HG03280 (cell line): ENCODE data around the gene TSPAN18.

Experiments used
- ATAC-seq: cut with Tn5 transposase; IDR thresholded peaks from one replicate; pipeline ENCODE4 v1.9.1; 2021; ENCODE audit warnings: mild to moderate bottlenecking, moderate library complexity; ENCODE audit not compliant: unreplicated experiment

The TSPAN18 gene

DNA sequence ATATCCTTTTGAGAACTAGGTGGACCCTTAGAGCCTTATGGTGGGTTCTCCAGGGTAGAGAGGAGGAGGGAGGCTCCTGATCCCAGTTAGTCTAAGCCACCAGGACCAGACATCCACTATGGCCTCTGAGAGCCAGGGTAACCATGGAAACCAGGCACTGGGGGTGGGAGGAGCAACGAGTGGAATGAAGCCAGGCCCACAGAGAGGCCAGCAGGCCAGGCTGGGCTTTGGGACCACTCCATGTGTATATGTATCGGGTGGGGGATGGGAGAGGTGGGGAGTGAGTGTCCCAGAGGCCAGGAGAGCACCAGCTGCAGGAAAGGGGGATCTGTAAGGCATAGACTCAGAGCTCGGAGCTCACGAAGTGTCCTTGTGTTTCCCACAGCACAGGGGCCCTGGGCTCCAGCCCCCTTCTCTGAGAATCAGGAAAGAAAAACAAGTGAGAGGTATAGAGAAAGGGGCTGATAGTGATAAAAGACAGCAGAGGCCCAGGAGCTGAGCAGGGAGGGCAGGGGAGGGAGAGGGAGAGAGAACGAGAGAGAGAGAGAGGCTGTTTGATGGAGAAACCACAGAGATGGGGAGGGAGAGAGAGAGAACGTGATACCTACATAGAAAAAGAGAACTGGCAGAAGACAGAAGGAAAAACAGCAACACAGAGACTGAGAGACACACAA lies 15.5 kb upstream of the TSPAN18 start:
- no peak for ATAC-seq

DNA sequence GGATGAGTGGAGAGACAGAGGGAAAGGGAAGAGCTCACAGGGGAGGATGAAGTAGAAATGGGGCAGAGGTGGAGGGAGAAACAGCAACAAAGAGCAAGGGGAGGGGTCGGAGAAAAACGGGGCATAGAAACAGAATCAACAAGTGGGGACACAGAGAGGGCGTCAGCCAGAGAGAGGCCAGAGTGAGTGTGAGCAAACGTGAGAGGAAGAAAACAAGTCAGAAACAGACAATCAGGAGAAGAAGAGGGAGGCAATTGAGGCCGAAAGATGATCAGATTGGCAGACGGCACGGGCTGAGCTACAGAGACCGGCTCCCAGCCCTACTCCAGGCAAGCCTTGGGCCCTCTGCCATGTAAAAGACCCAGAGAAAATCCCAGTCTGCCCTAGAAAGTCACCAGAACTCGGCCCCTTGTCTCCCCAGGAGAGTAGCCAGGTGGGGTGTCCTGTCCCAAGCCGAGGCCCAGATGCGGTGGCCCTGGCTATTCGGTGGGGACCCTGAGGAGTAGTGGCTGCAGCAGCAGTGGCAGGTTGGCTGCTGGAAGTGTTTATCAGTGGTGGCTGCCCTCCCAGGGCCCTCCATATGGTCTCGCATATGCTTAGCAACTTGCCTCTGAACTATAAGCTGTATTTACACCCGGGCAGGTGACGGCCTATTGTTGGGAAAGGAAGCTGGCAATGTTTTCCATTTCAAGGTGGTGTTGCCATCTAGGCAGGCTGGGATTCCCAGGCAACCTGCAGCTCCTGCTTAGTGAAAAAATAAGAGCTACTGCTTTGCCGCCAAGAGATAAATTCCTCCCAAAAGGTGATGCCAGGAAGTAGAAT lies 14.8 kb upstream of the TSPAN18 start:
- ATAC-seq = no peak

DNA sequence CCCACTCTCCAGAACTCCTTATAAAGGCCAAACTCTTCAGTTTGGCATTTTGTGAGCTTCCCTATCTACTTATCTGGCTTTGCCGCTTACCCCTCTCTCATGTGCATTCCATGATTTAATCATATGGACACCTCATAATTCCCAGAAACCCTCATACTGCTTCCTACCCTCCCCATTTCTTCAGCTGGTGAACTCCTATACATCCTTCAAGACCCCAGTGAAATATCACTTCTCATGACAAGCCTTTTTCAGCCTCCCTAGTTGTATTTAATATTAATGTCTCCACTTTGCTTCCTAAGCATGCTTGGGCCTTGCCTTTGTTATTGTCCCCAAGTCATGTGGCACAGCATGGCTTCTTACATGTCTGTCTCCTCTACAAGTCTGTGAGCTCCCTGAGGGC lies 13.7 kb upstream of the TSPAN18 start:
- ATAC-seq = no peak

DNA sequence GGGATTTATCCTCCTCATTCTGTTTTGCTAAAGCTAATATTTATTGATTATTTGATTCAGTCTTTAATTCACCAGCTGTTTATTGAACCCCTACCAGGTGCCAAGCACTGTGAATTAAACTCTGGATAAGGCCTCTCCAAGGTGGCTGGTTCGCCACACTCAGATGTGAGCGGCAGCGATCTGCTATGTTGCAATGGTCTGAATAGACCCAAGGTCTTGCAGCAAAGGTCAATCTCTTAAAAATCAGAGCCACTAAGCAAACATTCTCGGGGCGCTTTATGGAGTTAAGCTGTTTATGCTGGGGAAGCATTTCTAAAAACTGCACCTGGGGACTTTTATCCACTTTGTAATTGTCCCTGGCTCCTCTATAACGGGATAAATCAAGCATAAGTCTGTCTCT lies 10.5 kb upstream of the TSPAN18 start:
- ATAC-seq = no peak

DNA sequence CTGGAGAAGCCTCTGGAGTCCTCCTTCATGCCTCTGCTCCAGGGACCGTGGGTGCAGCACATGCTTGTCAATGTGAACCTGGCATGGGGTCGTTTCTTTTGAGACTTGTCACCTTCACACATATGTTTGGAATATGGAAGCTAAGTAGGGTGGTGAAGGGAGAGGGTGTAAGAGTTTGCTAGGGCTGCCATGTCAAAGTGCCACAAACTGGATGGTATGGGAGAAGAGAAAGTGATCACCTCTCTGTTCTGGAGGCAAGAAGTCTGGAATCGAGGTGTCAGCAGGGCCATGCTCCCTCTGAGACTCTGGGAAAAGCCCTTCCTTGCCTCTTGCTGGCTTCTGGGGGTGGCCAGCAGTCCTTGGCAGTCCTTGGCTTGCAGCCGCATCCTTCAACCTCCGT lies 8.7 kb upstream of the TSPAN18 start:
- no peak for ATAC-seq

DNA sequence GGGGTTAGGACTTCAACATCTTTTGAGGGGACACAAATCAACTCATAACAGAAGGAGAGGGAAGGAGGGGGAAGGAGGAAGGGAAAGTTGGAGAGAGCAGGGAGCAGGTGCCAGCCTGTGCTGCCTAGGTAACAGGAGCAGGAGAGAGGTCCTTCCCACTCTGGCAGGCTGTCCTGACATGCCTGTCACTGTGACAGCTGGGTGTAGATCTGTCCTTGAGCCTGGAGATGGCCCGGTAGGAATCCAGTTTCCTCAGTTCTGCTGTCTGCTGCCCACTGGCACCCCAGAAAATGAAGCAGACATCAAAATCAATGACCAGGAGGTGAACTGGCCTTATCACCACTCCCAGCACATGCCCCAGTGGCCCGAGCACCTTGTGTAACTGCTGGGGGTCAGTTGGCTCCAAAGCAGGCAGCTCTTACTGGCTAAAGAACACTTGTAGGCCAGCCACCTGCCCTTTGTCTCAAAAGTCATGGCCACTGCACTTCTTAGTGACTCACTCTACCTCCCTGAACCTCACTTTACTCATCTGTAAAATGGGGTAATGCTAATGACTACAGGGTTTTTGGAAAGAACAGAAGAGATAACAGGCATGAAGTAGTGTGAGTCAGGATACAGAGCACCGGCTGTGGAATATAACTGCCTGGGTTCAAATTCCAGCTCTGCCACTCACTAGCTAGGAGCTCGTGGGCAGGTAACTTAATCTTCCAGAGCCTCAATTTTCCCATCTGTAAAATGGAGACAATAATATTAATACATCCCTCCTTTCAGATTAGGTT lies 8.0 kb upstream of the TSPAN18 start:
- ATAC-seq = no peak

DNA sequence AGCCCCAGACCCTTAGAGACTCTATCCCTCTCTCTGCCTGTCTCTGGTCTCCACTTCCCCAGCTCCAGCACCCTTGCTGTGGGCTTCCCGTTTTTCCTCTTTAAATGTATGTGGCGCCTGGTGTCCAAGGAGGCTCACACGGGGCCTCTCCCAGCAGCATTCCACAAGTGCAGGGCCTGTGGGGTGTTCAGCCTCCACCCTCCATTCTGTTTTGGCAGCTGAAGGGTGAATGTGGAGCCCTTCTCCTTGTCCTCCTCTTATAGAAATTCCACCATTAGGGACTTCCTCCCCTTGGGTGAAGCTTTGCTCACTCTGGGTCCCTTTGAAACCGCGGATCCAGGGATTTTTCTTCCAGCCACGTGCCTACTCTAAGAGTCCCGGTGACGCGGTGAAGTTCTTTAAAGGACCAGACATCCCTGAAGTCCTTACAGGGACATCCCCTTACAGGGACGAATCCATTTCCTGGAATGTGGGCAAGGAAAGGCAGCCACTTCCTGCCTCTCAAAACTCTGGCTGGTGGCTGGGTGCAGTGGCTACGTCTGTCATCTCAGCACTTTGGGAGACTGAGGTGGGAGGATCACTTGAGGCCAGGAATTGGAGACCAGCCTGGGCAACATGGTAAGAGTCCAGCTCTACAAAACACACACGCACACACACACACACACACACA lies 1.6 kb upstream of the TSPAN18 start:
- ATAC-seq = no peak

DNA sequence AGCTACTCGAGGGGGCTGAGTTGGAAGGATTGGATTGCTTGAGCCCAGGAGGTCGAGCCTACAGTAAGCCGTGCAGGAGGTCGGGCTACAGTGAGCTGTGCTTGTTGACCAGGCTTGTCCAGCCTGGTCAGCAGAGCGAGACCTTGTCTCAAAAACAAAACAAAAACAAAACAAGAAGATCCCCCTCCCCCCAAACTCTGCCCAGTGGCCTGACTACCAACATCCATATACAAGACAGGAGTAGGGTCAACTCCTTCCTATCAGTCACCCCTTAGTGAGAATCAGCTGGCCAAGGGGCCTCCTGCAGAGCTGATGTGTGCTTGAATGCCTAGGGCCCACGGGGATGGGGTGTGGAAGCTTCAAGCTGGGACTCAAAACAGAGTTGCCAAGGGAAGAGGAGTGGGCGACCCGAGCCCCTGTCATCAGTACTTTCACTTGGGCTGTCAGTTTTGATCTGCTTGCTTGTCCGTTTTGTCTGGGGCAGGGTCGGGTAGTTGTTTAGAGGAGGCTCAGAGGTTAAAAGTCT lies 942 bp upstream of the TSPAN18 start:
- ATAC-seq = no peak

DNA sequence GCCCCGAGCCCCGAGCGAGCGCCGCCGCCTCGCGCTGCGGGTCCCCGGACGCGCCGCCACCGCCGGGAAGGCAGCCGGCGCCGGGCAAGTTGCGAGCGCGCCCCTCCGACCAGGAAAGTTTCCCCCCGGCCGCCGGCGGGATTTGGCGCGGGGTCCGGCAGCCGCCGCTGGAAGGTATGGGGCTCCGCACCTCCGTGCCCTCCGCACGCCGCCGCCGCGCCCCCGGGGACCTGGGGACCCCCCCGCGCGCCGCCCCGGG lies 281 bp downstream of the TSPAN18 start:
- ATAC-seq = no peak

DNA sequence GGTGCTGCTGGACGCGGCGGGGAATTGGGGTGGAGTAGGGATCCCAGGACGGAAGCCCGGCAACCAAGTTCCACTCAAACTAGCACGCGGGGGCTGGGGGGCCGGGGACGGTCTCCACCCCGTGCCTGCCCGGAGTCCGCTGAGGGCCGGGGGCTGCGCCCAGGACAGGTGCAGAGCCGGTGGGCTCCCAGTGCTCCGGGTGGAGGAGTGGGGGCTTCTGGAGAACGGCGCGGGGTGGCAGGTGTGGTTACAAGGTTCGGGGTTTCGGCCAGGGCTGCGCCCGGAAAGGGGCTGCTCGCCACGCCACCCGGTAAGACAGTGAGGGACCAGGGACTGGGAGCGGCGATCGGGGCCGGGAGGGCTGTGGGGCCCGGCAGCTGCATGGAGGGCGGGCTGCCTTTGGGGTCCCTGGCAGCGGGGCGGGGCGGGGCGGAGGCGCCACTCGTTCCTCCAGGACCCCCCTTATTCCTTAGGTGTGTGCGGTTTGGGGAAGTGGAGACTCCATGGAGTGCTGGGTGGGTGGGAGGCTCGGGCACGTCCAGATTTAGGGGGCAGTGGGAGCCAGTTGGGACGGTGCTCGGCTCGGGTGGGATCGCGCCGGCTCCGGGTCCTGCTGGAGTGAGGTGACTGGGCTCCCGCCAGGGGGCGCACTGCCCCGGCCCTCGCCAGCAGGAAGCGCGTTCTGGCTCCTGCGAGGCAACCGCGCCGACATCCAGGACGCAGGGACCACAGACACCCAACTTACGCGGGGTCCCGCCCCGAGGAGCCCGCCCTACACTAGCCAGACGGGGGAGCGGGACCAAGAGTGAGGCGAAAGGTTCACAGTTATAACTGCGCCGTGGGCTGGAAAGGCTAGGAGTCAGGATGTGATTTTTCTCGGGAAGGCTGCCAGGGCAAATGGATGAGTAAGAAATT lies 868 bp downstream of the TSPAN18 start:
- ATAC-seq = peak; percentile 61

DNA sequence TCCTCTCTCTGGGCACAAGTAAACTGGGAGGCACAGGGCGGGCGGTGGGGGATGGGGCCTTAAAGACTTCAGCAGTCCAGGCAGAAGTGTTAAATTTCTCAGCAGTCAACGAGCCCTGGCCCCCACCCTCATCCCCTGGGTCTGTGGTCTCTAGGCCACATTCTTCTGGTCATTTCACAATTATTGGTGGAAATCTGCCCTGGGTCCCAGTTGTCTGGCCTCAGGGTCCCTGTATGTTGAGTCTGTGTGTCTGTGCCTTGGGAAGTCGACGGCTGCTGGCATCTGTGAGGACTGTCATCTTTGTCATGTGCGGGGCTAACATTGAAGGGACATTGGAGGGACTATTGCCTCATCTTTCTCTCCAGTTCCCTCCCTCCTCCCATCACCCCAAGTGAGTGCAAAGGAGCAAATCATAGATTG lies 1.7 kb downstream of the TSPAN18 start:
- no peak for ATAC-seq

DNA sequence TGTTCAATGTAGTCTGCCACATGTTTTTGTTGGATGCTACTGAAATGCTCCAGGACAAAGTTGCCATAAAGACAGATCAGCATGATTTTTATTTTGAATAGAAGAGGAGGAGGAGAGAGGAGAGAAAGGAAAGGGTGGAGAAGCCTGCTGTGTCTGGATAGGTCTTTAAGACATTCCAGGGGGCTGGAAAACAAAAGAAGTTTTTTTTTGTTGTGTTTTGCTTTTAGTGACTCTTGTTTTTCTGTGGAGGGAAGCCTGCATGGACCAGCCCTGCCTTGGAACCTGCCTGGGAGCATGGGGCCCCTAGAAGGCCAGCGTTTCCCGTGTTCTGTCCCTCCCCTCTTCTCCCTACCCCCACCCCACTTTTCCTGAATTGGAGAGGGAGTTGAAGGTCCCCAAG lies 2.3 kb downstream of the TSPAN18 start:
- ATAC-seq = no peak

DNA sequence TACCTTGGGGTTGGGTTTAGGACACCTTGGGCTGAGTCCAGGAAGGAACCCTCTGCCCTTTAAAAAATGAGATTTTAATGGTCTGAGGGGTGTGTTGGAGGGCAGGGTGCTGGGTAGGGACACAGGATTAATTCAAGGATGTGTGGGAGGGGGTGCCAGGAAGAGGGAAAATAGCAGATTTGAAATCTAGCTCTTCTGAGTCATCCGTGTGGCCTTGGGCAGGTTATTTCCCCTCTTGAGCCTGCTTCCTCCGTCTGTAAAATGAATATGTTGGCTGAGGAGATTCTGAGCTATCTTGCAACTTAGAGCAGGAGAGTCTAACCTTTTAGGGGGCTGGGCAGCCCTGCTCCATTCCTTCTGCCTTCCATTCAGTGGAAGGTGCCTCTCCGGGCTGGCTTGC lies 3.0 kb downstream of the TSPAN18 start:
- no peak for ATAC-seq

DNA sequence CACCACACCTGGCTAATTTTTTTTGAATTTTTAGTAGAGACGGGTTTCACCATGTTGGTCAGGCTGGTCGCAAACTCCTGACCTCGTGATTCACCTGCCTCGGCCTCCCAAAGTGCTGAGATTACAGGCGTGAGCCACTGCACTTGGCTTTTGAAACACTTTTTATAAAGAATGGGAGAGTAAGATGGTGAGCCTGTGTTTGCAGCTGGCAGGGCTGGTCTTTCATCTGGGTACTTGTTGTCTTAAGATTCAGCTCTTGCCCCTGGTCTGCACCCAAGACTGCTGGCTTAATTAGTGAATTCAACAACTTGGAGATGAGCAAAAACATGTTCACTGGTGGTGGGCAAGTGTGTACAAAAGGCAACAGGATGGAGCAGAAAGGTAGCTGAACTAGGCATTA lies 4.0 kb downstream of the TSPAN18 start:
- no peak for ATAC-seq

DNA sequence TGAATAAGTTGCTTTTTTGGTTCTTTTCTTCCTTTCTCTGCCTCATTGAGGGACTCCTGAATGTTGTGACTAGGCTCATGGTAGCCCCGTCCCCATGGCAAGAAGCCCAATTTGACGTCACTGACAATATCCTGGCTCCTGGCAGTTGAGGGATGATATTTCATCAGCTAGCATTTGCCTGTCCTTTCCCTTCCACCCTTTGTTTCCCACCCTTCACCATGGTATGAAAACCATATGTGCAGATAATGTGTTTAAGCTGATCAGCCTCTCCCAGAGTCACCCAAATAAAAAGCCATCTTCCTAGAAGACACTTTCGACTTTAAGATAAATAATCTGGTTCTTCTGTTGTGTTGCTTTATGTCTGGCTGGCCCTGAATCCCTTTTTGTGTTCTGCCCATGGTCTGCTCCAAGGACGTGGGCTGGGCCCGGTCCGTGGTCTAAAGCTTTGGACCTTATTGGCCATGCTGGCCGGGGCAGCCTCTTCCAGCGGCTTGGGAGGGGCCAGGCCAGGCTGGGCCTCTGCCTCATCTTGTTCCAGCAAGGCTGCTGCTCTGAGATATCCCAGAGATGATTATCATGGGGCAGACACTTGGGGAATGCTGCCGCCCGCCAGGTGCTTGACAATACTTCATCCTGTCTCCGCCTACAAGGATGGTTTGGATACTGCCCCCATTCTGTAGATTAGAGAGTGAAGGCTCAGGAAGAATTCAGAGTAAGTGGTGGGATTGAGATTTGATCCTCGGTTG lies 5.1 kb downstream of the TSPAN18 start:
- ATAC-seq = no peak

DNA sequence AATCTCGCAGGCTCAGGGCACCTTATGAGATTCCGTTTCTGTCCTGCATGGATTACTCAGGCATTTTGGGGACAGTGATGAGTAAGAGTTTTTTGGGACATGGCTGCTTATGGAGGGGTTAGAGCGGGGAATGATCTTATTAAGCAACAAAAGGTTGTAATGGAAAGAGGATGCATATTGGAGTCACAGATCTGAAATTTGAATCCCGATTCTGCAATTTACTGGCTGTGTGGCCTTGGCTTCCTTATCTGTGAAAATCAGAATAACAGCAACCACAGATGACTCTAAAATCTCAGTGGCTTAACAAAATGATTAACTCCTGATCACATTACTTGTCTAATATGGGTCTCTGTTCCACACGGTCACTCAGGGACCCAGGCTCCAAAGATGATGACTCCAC lies 5.8 kb downstream of the TSPAN18 start:
- no peak for ATAC-seq

DNA sequence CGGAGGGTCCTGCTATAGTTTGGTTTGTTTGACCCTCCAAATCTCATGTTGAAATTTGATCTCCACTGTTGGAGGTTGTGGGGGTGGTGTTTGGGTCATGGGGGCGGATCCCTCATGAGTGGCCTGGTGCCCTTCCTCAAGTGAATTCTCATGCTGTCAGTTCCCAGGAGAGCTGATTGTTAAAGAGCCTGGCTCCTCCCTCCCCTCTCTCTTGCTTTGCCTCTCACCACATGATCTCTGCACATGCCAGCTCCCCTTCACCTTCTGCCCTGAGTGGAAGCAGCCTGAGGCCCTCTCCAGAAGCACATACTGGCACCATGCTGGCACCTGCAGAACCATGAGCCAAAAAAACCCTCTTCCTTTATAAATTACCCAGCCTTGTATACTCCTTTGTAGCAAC lies 7.1 kb downstream of the TSPAN18 start:
- no peak for ATAC-seq

DNA sequence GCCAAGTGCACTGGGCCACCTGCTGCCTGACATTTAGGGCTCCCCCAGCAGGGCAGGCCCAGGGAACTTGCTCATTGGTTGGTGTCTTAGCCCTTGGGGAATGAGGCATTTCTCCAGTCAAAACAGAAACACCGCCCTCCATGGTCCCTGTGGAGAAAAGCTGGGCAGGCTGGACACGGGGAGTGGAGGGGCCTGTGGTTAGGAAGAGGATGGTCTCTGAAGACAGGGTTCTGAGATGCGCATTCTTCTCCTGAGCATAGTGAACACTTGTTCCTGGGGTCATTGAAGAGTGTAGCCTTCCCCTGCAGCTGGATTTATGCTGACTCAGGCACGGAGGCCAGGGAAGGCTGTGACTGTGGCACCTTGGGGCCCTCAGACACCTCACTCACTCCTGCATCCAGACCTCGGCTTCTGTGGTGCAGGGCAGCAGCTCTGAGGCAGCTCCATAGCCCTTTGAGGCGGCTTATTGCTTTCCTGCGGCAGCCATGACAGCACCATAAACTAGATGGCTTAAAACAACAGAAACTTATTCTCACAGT lies 8.2 kb downstream of the TSPAN18 start:
- no peak for ATAC-seq

DNA sequence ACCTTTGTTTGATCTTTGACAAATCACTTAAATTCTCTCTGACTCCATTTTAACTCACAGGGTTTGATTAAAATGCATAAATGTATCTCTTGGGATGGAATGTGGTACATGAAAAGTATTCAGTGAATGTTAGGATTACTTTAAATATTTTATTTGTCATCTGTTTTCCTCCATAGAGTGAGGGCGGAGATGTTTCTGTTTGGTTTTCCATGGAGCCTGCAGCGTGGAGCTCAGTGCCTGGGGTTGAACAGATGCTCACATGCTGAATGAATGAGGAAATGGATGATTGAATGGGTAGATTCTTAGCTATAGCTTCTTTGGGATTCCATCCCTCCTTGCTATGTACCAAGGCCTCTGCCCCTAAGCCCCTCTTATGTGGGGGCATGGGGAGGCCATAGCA lies 10.0 kb downstream of the TSPAN18 start:
- ATAC-seq = no peak
